Nucleus accumbens (tissue), 56 donors: ENCODE results near the gene PLIN5.
A peak's percentile ranks its signal among the peaks of the same experiment; 100 is the strongest.

ENCODE experiments used
- DNase-seq, 56 donors: peaks; one replicate each; lab custom pipeline; 2025; lab: John Stamatoyannopoulos, UW

The PLIN5 gene

GRCh38 chr19:4534836-4535658 lies at the start of gene PLIN5:
TSS of gene PLIN5 (minus strand) at chr19:4535224. CDS start at chr19:4534074, 1,150 bp downstream.
- DNase-seq: peak in 50 of 56 donors; percentile 7 to 82 (median 40)

- DNase-seq: peak in 13 of 56 donors; percentile 3 to 58 (median 14)
These were observed 49.1 kb upstream of the PLIN5 start for GRCh38 chr19:4583961-4584669.

GRCh38 chr19:4582980-4583842 lies 48.2 kb upstream of the PLIN5 start:
- DNase-seq: no peak

GRCh38 chr19:4581666-4582553 lies 46.9 kb upstream of the PLIN5 start:
- DNase-seq: peak in 14 of 56 donors; percentile 2 to 53 (median 22)

GRCh38 chr19:4580961-4581665 lies 46.1 kb upstream of the PLIN5 start:
- DNase-seq: no peak

GRCh38 chr19:4580021-4580901 lies 45.2 kb upstream of the PLIN5 start:
- peak in 13 of 56 donors; percentile 2 to 68 (median 13) for DNase-seq

GRCh38 chr19:4579389-4579788 lies 44.4 kb upstream of the PLIN5 start:
- no peak for DNase-seq

GRCh38 chr19:4578552-4579248 lies 43.7 kb upstream of the PLIN5 start:
- no peak for DNase-seq

GRCh38 chr19:4577020-4577782 lies 42.2 kb upstream of the PLIN5 start:
- DNase-seq: no peak

GRCh38 chr19:4576016-4576933 lies 41.3 kb upstream of the PLIN5 start:
- DNase-seq: peak in 22 of 56 donors; percentile 1 to 66 (median 18)

GRCh38 chr19:4575267-4576015 lies 40.4 kb upstream of the PLIN5 start:
- no peak for DNase-seq

GRCh38 chr19:4573682-4574081 lies 38.7 kb upstream of the PLIN5 start:
- DNase-seq: no peak

- DNase-seq: no peak
These were observed 36.4 kb upstream of the PLIN5 start for GRCh38 chr19:4571305-4571917.

- DNase-seq: no peak
These were observed 35.9 kb upstream of the PLIN5 start for GRCh38 chr19:4570916-4571304.
